PFSK-1 (cell line): ENCODE results near the gene DPH1.
A peak's percentile ranks its signal among the peaks of the same experiment; 100 is the strongest.

Source experiments
- FOXP2 ChIP-seq: optimal IDR thresholded peaks from 2 replicates; pipeline ENCODE3; 2011; ENCODE audit warnings: borderline replicate concordance, control low read depth, inconsistent platforms; ENCODE audit not compliant: insufficient read depth; ENCODE audit errors: extremely low read length, extremely low read depth
- POLR2AphosphoS5 ChIP-seq: IDR thresholded peaks from 2 replicates; pipeline ENCODE4 v1.6.1; 2012; ENCODE audit warnings: low read depth, mild to moderate bottlenecking, control low read depth, low read length, moderate library complexity
- REST ChIP-seq, 2 experiments: IDR thresholded peaks; 2 replicates each; pipeline versions ENCODE4 v1.6.1 to v1.8.0; 2011 to 2012; ENCODE audit warnings: low read depth in 2 of 2, low read length in 2 of 2, control low read depth in 1 of 2, inconsistent platforms in 1 of 2, mild to moderate bottlenecking in 1 of 2, moderate library complexity in 1 of 2; ENCODE audit not compliant: insufficient read depth in 1 of 2
- SIN3A ChIP-seq: IDR thresholded peaks from 2 replicates; pipeline ENCODE4 v1.6.1; 2012; ENCODE audit warnings: mild to moderate bottlenecking, low read length, moderate library complexity, borderline replicate concordance; ENCODE audit not compliant: insufficient read depth
- TAF1 ChIP-seq: IDR thresholded peaks from 2 replicates; pipeline ENCODE4 v1.6.1; 2012; ENCODE audit warnings: low read length, control low read depth, borderline replicate concordance; ENCODE audit not compliant: insufficient read depth

DPH1 gene

DNA sequence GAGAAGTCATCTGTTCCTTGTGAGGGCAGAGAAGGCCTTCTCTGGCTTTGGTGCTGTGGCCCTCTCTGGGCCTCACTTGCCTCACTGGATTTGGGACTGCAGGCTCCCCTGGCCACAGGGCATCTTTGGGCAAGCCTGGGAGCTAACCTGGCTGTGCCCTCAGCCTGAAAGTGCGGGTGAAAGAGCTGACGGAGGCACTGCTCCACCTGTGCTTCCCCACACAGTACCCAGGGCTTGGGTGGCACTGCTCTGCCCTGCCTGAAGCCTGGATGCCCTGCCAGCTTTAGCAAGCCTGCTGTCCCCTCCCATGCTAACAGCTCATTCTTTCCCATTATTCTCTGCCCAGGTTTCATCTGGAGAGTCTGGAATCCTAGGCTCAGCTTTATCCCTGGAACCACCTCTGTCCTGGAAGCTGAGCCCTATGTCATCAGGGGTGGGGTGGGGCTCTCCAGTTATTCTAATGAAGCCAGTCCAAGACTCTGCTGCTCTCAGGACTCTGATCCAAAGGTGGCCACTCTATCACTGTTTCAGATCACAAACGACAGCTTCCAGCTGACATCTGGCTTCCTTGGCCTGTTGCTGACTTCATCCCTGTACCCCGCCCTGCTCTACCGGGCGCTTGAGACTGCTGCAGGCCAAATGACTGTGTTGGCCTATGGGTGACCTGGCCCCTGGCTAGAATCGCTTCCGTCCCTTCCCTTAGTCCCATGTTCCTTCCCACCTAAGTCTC, 54.2 kb downstream of the DPH1 start:
- TF ChIP-seq FOXP2 (peak; percentile 34), TAF1 (peak; percentile 18; the same call in 1 of the 2 replicates), POLR2AphosphoS5 (no peak), SIN3A (peak; percentile 95; the same call in 1 of the 2 replicates)

DNA sequence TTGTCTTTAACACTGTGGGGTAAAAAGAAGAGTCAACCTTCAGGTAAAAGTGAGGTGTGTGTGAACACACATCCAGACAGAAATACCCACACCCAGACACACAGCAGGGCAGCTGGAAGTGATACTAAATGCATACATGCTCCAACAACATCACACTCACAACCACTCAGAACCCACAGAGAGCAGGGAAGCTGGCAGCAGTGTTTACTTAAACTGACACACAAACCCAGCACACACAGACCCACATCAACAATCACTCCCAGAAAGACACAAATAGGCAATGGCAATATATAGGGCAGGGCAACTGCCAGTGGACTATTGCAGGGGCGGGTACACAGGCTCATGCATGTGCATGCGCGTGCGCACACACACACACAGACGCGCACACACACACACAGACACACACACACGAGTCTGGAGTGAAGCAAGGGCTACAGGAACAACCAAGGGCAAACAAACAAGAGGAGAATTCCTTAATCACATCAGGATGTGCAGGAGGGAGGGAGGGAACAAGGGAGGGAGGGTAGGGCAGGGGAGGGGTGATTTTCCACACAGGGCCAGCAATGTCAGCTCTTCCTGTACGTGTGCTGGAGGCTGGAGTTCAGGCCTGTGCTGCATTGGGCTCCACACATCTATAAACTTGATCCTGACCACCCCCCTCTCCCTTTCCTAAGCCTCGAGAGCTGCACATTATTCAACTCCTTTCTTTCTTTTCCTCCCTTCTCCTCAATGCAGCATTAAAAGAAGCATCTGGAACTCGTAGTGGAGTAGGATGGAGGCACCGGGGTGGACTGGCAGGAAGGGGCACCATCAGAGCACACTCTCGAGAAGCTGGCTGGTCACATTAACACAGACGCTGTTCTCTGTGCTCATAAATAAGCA, 55.1 kb downstream of the DPH1 start:
- TF ChIP-seq REST (IDR thresholded peaks at IDR 0.05; ENCODE audit: insufficient read depth in 1 of 2, low read depth in 2 of 2, low read length in 2 of 2) = 0 out of 4 replicates have a peak, but pooled peaks of 1 of the 2 experiments have one; percentile 68
- no peak for TF ChIP-seq POLR2AphosphoS5
- TF ChIP-seq SIN3A = peak; percentile 95; the same call in 1 of the 2 replicates
- TF ChIP-seq TAF1 = peak; percentile 60; the same call in 1 of the 2 replicates
- peak; percentile 97 for TF ChIP-seq FOXP2

DNA sequence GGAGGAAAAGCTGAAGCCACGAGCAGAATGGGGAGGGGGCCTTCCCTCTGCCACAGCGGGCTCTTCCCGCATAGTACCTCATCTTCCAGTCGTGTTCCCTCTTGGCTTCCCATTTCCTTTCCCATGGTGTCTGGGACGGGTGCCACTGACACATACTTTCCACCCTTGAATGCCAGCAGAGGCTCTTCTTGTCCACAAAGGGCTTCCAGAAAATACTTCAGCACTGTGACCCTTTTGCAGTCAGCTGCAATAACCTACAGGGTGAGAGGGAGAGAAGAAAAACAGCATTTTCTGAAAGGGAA, 55.6 kb downstream of the DPH1 start:
- TF ChIP-seq SIN3A (no peak), FOXP2 (no peak), TAF1 (no peak), POLR2AphosphoS5 (no peak), REST (IDR thresholded peaks at IDR 0.05; ENCODE audit: insufficient read depth in 1 of 2, low read depth in 2 of 2, low read length in 2 of 2) (no peak)

DNA sequence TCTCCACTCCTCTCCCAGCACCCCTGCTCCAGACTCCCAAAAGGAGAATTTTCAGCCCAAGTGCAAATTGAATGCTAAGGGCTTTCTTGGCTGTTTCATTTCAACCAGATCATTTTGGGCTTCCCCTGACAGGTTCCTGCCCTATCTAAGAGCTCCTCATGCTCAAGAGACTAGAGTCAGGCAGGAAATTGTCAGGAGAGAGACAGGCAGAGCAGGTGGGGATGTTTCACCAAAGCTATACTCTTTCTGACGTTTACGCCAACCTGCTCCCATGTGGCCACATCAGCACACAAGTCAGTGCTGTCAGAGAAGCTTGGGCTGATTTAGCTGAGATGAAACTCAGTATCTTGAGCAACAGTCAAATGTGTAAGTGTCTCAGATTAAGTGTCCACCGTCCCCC, 56.4 kb downstream of the DPH1 start:
- TF ChIP-seq POLR2AphosphoS5 (no peak), FOXP2 (no peak), TAF1 (no peak), SIN3A (no peak), REST (IDR thresholded peaks at IDR 0.05; ENCODE audit: insufficient read depth in 1 of 2, low read depth in 2 of 2, low read length in 2 of 2) (no peak)

- TF ChIP-seq REST (IDR thresholded peaks at IDR 0.05; ENCODE audit: insufficient read depth in 1 of 2, low read depth in 2 of 2, low read length in 2 of 2) (no peak), POLR2AphosphoS5 (0 out of 2 replicates have a peak, but pooled peaks have one; percentile 9)
These were observed 57.8 kb downstream of the DPH1 start for GRCh38 chr17:2087597-2088211.
